ENCODE results near the gene METTL9. TPM values are rescaled to one million over a fixed set of nuclear protein-coding genes. Genes with fewer than 3 reads are reported as not detected.

Gene METTL9
- total and polyA plus RNA-seq, 2 of the 4 experiments (the other 2 are of a cell fraction), result 54.8 to 95.5 TPM

DNA sequence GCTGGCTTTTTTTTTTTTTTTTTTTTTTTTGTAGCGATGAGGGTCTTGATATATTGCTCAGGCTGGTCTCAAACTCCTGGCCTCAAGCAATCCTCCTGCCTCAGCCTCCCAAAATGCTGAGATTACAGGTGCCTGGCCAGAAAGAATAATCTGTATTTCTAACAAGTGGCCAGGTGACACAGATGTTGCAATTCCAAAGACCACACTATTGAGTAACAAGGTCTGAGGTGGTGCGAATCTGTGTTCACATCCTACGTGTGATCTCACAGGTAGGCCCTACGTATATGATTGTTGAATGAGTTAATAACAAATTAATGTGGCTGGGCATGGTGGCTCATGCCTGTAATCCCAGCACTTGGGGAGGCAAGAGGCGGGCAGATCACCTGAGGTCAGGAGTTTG lies 97.7 kb downstream of the METTL9 start:
- H2BK15ac ChIP-seq (ENCODE audit: low read depth, low read length), result no peak overlapping the region
- no peaks in the 10 kb centered on the region for H3K9me1 ChIP-seq (ENCODE audit: insufficient read depth, low read length)
- BruUV-seq (replicated peaks), result no TSS peak
- H3K27me3 ChIP-seq (ENCODE audit: control insufficient read depth, insufficient read depth, low read length), result peaks cover 1% of the 10 kb centered on the region; the same call in 1 of the 2 replicates
- H2AFZ ChIP-seq (replicated peaks; ENCODE audit: low read length, poor library complexity), result no peak overlapping the region
- H3K9me3 ChIP-seq (ENCODE audit: control insufficient read depth, insufficient read depth, low read length), result no peaks in the 10 kb centered on the region
- no peak overlapping the region for H3K18ac ChIP-seq (ENCODE audit: low read depth, low read length)
- H3K23ac ChIP-seq (ENCODE audit: low read depth, low read length), result no peak overlapping the region
- dilution Hi-C loops (cut with HindIII; ENCODE audit: low sequenced_read_pairs, unreplicated experiment) (no loop called here), intact Hi-C loops (cut with micrococcal nuclease) (no loop called here), in situ Hi-C loops (cut with MboI; ENCODE audit: low sequenced_read_pairs) (no loop called here)
- TF ChIP-seq NFE2L2 (IDR thresholded peaks at IDR 0.05; ENCODE audit: low read depth, low read length) (no peak), MAZ (IDR thresholded peaks at IDR 0.05; ENCODE audit: borderline replicate concordance, low read depth, low read length) (no peak), POLR2A (IDR thresholded peaks at IDR 0.05; ENCODE audit: low read depth, low read length) (no peak), CEBPB (IDR thresholded peaks at IDR 0.05; ENCODE audit: low read depth, low read length) (no peak), RCOR1 (IDR thresholded peaks at IDR 0.05; ENCODE audit: insufficient replicate concordance, low read length) (no peak), MXI1 (IDR thresholded peaks at IDR 0.05; ENCODE audit: borderline replicate concordance, low read depth, low read length) (no peak), USF2 (IDR thresholded peaks at IDR 0.05; ENCODE audit: low read depth, low read length) (no peak), BHLHE40 (IDR thresholded peaks at IDR 0.05; ENCODE audit: low read depth, low read length) (no peak), FOS (IDR thresholded peaks at IDR 0.05; ENCODE audit: low read depth, low read length) (no peak), SMC3 (IDR thresholded peaks at IDR 0.05; ENCODE audit: low read depth, low read length) (no peak), RAD21 (IDR thresholded peaks at IDR 0.05; ENCODE audit: low read length) (no peak), MAFK (IDR thresholded peaks at IDR 0.05; ENCODE audit: low read depth, low read length) (no peak), CHD1 (IDR thresholded peaks at IDR 0.05; ENCODE audit: low read depth, low read length) (no peak), RFX5 (IDR thresholded peaks at IDR 0.05; ENCODE audit: low read depth, low read length) (no peak)
- TF ChIP-seq, protein P1, sequence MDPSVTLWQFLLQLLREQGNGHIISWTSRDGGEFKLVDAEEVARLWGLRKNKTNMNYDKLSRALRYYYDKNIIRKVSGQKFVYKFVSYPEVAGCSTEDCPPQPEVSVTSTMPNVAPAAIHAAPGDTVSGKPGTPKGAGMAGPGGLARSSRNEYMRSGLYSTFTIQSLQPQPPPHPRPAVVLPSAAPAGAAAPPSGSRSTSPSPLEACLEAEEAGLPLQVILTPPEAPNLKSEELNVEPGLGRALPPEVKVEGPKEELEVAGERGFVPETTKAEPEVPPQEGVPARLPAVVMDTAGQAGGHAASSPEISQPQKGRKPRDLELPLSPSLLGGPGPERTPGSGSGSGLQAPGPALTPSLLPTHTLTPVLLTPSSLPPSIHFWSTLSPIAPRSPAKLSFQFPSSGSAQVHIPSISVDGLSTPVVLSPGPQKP (IDR thresholded peaks at IDR 0.05; ENCODE audit: borderline replicate concordance, low read depth, low read length), result no peak
- TF ChIP-seq, protein P2, sequence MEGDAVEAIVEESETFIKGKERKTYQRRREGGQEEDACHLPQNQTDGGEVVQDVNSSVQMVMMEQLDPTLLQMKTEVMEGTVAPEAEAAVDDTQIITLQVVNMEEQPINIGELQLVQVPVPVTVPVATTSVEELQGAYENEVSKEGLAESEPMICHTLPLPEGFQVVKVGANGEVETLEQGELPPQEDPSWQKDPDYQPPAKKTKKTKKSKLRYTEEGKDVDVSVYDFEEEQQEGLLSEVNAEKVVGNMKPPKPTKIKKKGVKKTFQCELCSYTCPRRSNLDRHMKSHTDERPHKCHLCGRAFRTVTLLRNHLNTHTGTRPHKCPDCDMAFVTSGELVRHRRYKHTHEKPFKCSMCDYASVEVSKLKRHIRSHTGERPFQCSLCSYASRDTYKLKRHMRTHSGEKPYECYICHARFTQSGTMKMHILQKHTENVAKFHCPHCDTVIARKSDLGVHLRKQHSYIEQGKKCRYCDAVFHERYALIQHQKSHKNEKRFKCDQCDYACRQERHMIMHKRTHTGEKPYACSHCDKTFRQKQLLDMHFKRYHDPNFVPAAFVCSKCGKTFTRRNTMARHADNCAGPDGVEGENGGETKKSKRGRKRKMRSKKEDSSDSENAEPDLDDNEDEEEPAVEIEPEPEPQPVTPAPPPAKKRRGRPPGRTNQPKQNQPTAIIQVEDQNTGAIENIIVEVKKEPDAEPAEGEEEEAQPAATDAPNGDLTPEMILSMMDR (conservative IDR thresholded peaks at IDR 0.05; ENCODE audit: low read depth, low read length), result no peak
- no peaks in the 10 kb centered on the region for H4K20me1 ChIP-seq (ENCODE audit: insufficient read depth, low read length)
- no peak overlapping the region for H2BK20ac ChIP-seq (ENCODE audit: low read depth, low read length)
- no peak overlapping the region for H3K56ac ChIP-seq (ENCODE audit: extremely low read depth, insufficient read depth, low read length)
- no peaks in the 10 kb centered on the region for H3K36me3 ChIP-seq (ENCODE audit: control insufficient read depth, insufficient read depth, low read length)
- no peak overlapping the region for H2BK120ac ChIP-seq (ENCODE audit: low read depth, low read length)
- H2AK9ac ChIP-seq (replicated peaks; ENCODE audit: low read depth, low read length, poor library complexity), result no peak overlapping the region
- H3K4me2 ChIP-seq (ENCODE audit: low read depth, low read length), result no peak overlapping the region
- no peak overlapping the region for H3K4me3 ChIP-seq (ENCODE audit: insufficient read depth, low read depth, low read length)
- no peak overlapping the region for H3K4ac ChIP-seq (ENCODE audit: low read depth, low read length)
- H2BK5ac ChIP-seq (ENCODE audit: low read depth, low read length, poor library complexity, severe bottlenecking), result no peak overlapping the region
- 60% methylated on average over 2 of the region's 5 CpGs; no CpG with 5 or more reads in 1 of the 2 experiments for WGBS, 2 experiments (ENCODE audit: extremely low coverage in 2 of 2, insufficient read length in 1 of 2)
- no peak overlapping the region for H4K91ac ChIP-seq (ENCODE audit: insufficient read depth, low read depth, low read length)
- ChIA-PET POLR2A (ENCODE audit: unreplicated experiment) (no interaction called here), CTCF (no interaction called here)
- H4K8ac ChIP-seq (ENCODE audit: low read depth in 2 of 2, low read length in 2 of 2), result no peak overlapping the region
- H3K4me1 ChIP-seq (ENCODE audit: control insufficient read depth, insufficient read depth, low read length), result no peaks in the 10 kb centered on the region
- no peak overlapping the region for H2AK5ac ChIP-seq (ENCODE audit: low read depth, low read length)
- DNase-seq (no peak), ATAC-seq (ENCODE audit: low read depth) (no peak)
- H3K79me1 ChIP-seq (ENCODE audit: low read depth in 1 of 2, low read length in 2 of 2), result no peaks in the 10 kb centered on the region
- H3K27ac ChIP-seq (ENCODE audit: insufficient read depth, low read length), result no peak overlapping the region
- H3K14ac ChIP-seq (replicated peaks; ENCODE audit: low read depth, low read length), result no peak overlapping the region
- no peak overlapping the region for H4K5ac ChIP-seq (ENCODE audit: low read depth, low read length)
- no peak overlapping the region for H3K9ac ChIP-seq (ENCODE audit: low read depth, low read length)
